Measurements from ENCODE around the gene DMRT2.

The DMRT2 gene

DNA sequence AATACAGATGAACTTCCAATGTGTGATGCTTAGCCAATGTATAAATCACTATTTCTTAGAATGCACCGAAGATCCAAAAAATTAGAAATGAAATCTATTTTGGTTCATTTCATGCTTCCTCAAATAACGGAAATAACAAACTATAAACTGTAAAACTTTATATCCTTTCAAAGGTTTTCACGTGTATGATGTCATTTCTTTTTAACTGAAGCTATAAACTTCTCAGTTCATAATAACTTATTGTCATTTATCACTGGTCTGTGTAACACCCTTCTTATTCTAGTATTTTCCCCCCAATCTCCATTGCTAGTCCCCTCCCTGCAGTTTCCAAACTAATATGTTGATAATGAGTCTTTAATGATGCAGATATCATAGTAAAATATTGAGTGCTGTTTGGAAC lies 36.4 kb downstream of the DMRT2 start:
- in situ Hi-C loops (cut with MboI; ENCODE audit: low sequenced_read_pairs) = no loop called here

DNA sequence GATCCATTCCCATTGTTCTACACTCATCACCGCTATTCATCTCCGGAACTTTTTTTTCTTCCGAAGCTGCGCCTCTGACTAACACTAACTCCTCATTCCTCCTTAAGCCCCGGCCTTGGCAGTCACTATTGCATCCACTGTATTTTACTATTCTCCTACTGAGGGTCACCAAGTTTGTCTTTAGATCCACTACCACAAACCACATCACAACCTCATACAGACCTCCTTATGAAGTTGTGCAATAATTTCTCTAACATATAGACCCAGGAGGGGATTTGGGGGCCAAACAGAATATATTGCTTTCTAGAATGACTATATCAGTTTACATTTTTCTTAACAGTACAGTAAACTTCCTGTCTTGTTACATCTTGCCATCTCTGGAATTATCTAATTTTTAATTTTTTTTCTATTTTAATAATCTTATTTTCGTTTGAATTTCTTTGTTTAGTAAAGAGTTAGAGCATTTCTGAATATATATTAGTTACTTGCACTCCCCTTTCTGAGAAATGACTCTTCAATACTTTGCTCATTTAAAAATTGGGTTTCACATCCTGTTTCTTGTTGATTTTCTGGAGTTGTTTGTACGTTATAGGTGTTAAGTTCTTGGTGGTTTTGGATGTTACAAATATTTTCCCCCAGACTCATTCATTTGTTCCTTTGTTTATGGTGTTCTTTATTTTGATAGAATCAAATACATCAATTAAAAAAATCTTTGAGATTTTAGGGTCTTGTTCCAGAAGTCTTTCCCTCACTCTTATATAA lies 37.1 kb downstream of the DMRT2 start:
- in situ Hi-C loops (cut with MboI; ENCODE audit: low sequenced_read_pairs) = no loop called here

DNA sequence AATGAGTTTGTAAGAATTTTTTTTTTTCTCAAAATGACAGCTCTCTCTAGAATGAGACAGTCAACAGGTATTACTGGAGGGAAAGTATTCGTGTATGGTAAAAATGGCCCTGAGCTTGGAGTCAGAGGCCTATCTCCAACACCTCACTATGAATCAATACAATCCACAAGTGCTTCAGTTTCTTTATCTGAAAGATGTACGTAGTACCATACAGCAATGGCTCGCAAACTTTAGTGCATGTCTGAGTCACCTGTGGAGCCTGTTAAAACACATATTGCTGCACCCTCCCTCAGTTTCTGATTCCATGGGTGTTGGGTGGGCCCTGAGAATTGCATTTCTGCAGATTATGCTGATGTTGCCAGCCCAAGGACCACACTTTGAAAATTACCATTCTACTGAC lies 44.6 kb downstream of the DMRT2 start:
- in situ Hi-C loops (cut with MboI; ENCODE audit: low sequenced_read_pairs) = no loop called here

DNA sequence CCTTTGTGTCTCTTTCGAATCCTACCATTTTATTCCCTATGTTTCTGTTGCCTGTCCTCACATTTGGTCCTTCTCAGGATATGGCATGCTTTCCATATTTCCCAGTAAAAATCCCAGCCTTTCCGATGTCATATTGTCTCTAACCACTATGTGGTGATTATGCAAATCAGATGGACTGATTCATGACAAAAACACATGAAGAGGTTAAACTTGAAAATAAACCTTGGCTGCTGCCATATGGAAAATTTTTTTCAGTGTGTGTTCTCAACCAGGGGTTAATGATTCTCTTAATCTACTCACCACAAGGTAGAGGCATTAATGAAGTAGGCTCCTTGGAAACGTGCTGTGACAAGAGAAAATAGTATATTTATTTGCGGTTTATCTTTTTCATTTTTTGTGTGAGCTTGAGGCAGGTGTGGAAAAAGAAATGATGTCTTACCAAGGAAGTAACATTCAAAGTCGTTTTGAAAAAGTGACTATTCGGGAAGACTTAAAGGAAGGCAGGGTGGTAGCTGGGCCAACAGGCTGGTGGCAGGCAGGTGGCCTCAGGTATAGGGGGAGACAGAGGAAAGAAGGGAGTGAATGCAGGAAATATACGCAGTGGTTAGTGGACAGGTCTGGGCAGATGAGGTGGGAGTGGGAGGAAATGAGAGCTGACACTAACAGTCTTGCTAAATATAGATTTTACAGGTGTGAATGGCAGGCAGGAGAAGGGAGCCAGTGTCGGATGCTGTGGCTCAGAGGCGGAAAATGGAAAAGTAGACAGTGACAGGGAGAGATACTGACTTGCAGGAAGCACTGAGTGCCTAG lies 46.2 kb downstream of the DMRT2 start:
- in situ Hi-C loops (cut with MboI; ENCODE audit: low sequenced_read_pairs) = no loop called here

DNA sequence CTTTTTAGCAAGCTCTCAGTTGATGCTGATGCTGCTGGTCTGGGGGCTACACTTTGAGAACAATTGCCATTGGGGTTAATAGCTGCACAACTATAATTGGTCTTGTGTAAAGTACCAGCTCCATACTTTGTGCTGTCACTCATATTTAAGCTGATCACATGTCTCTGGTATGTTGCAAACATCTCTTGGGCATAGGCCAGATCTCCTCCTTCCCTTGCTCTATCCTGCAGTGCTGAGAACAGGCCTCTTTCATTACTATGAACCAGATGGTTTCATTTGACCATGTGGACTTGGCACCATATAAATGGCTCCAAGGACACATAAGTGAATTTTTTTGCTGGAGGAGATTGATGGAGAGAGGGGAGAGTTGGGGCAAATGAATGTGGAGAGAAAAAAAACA lies 48.4 kb downstream of the DMRT2 start:
- in situ Hi-C loops (cut with MboI; ENCODE audit: low sequenced_read_pairs) = no loop called here

DNA sequence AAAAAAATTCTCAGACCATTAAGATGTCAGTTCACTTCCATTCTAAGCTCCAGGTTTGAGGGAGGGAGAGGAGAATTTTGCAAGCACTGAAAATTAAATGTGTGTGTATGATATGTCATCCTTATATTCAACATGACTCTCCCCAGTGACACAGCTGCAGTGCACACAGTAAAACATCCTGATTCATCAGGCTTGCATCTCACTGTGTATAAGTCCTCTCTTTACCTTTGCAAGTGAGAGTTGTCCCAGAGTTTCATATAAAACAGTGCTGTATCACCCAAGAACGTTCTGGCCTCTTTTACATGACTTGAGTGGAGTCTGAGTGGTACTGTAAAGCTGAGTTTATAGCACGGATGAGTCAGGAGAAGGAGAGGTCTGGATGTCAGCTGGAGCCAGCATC lies 50.0 kb downstream of the DMRT2 start:
- in situ Hi-C loops (cut with MboI; ENCODE audit: low sequenced_read_pairs) = no loop called here

DNA sequence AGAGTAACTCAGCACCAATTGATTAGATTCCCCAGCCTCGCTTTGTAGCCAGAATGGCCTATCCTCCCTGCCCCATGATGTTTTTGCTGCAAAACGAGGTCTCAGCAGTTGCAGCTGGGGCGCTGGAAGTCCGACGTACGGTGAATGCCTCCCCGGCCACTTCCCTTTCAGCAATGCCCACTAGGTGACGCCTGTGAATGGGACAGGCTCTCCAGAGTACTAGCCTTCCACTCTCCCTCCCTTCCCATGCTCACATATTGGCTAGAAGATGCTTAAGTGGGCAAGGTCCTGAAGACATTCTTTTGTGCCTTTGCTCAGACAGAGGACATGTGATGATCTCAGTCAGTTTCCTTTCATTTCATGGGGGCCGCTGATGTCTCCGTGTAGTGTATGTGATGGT lies 50.8 kb downstream of the DMRT2 start:
- in situ Hi-C loops (cut with MboI; ENCODE audit: low sequenced_read_pairs) = no loop called here

DNA sequence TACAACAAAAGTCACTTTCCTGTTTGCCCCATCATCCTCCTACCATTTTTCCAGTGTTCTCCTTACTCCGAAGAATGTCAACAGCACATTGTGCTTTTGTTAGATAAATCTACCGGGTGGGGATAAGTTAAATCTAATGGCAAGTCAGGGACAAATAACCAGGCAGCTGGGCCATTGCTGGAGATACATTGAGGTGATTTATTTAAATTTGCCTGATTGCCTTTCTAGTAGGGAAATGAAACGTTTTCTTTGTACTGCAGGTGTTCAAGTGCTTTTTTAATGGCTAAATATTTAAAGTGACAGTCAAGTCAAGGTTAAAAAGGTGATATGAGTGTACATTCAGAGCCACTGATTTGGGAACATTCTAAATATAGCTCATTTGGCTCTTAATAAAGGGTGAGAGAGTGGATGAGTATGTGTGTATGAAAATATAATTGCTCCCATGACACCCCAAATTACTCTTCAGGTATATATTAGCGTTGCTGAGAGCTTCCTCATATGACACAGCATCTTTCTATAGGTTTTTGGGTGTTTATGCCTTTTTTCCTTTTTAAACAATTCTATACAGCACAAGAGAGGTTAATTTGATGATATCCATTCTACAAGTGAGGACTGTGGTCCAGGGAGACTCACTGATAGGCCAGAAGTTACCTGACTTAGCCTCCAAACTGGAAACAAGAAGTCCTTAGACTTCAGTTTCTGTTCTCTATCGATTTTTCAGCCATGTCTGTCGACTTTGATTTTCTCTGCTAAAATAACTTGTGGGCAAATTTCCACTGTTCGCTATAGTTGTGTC lies 51.9 kb downstream of the DMRT2 start:
- in situ Hi-C loops (cut with MboI; ENCODE audit: low sequenced_read_pairs) = no loop called here

DNA sequence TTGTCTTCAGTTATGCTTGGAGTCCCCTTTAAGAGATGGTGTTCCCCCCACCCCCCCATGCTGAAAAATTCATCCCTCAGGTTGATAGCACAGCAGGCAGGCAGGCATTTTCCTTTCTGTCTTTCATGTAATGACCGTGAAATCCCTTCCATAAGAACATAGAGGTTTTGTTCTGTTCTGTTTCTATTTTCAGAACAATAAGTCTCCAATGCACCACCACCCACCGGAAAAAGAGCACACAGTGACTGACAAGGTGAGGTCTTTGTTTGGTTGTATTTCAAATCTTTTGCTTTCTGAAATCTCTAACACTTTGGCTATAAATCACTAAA lies 52.4 kb downstream of the DMRT2 start:
- in situ Hi-C loops (cut with MboI; ENCODE audit: low sequenced_read_pairs) = no loop called here
